ENCODE measurements around the gene ZNF337.
"Not testable (repeated sequence)": the region's sequence is repeated elsewhere in the genome, so short reads cannot be mapped to it uniquely, and the experiment has no call there.

Gene ZNF337

GRCh38 chr20:25637247-25637646 is 59.4 kb downstream of the ZNF337 start:
- TF ChIP-seq CTCF (IDR thresholded peaks at IDR 0.05; ENCODE audit: extremely low read depth, missing control alignments): no peak
- DNase-seq (ENCODE audit: low spot score): no peak

DNA sequence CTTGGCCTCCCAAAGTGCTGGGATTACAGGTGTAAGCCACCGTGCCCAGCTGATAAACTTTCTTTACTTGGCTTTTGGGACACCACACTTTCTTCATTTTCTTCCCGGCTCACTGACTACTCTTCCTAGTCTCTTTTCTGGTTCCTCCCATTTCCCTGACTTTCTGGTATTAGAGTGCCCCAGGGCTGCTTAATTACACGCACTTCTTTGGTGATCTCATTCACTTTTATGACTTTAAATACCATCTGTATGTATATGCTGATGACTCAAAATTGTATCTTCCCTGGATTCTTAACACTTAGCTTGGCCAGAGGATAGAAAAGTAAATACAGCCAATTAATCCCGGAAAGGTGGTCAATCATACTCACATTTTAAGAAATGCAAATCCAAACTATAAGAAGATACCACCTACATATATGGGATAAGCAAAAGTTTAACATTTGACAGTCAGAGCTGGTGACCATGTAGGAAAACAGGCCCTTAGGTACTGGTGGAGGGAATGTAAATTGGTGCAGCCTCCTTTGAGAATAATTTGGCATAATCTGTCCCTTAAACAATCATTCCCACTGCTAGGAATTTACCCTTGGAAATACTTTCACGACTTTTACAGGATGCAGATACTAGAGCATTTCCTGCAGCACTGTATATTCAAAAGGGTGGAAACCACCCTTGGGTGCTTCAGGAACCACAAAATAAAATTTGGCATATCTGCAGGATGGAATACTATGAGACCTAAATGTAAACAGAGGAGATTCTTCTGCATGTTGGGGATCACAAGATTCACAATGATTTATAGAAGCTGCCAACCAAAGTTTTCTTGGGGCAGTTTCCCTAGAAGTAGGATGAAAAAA is 63.5 kb downstream of the ZNF337 start:
- no peak for TF ChIP-seq CTCF (IDR thresholded peaks at IDR 0.05; ENCODE audit: extremely low read depth, missing control alignments)
- no peak for DNase-seq (ENCODE audit: low spot score)

DNA sequence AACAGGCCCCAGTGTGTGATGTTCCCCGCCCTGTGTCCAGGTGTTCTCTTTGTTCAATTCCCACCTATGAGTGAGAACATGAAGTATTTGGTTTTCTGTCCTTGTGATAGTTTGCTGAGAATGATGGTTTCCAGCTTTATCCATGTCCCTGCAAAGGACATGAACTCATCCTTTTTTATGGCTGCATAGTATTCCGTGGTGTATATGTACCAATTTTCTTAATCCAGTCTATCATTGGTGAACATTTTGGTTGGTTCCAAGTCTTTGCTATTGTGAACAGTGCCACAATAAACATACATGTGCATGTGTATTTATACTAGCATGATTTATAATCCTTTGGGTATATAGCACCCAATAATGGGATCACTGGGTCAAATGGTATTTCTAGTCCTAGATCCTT is 66.0 kb downstream of the ZNF337 start:
- not testable (repeated sequence) for DNase-seq (ENCODE audit: low spot score)

DNA sequence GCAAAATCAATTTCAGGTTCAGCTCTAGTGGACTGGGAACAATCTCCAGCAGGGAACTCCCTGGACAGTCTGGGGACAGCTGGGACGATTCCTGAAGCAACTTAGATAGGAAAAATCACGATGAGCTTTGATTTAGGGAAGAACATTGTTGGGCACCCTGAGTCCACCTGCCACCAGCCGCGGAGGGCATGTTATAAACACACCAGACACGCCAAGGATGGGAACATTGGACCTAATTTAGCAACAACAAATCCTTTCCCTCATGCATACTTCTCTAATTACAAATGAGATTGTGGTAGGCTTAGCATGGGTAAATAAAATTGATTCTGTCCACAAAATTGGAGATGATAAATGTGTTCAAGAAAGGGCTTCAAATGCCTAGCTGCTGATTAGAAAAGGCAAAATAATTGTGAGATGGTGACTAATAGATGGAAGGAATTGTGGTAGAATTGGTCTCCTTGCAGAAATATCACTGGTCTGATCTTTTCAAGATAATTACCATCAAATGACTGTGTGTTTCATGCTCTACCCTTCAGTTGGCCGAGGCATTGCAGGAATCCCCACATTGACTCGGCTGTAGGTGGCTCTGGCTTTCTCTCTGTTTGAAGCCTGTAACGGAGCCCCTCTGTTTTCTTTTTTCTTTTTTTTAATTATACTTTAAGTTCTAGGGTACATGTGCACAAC is 66.7 kb downstream of the ZNF337 start:
- no peak for DNase-seq (ENCODE audit: low spot score)
- TF ChIP-seq CTCF (IDR thresholded peaks at IDR 0.05; ENCODE audit: extremely low read depth, missing control alignments): no peak

- TF ChIP-seq CTCF (IDR thresholded peaks at IDR 0.05; ENCODE audit: extremely low read depth, missing control alignments): no peak
- DNase-seq (ENCODE audit: low spot score): no peak
These were observed 69.9 kb downstream of the ZNF337 start for GRCh38 chr20:25626779-25627178.

- DNase-seq (ENCODE audit: low spot score): no peak
- TF ChIP-seq CTCF (IDR thresholded peaks at IDR 0.05; ENCODE audit: extremely low read depth, missing control alignments): no peak
These were observed 72.1 kb downstream of the ZNF337 start for GRCh38 chr20:25624500-25624939.
